ENCODE results near the gene CMIP.
"Not testable (repeated sequence)": the region's sequence is repeated elsewhere in the genome, so short reads cannot be mapped to it uniquely, and the experiment has no call there.

Gene CMIP

DNA sequence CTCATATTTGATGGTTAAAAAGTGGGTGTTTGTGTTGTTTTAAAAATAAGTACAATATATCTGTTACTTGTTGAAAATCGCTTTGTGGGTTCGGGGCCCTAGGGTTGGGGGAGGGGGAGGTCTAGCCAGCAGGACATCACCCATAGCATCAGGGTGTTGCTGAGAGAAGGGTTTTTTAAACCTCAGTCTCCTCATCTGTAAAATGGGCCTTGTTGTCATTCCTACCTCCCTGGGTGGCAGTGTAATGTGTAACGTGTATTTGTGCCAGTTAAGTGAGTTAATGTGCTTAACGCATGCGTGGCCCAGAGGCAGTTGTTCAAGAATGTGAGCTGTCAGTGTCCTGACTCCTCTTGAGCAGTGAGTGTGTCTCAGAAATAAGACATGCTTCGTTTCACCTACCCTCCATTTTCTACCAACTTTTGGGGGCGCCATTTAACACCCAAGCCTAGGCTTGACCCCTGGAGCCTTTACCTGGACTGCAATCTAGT, 129.0 kb downstream of the CMIP start:
- Mint-ChIP-seq H3K36me3 (ENCODE audit: low read depth) (no peaks in the 10 kb centered on the region), H3K4me3 (no peak overlapping the region), H3K4me1 (ENCODE audit: low read depth) (no peaks in the 10 kb centered on the region), H3K9me3 (no peaks in the 10 kb centered on the region), H3K27me3 (ENCODE audit: low read depth) (no peaks in the 10 kb centered on the region), H3K27ac (no peak overlapping the region)
- DNase-seq (ENCODE audit: low spot score) = no peak

DNA sequence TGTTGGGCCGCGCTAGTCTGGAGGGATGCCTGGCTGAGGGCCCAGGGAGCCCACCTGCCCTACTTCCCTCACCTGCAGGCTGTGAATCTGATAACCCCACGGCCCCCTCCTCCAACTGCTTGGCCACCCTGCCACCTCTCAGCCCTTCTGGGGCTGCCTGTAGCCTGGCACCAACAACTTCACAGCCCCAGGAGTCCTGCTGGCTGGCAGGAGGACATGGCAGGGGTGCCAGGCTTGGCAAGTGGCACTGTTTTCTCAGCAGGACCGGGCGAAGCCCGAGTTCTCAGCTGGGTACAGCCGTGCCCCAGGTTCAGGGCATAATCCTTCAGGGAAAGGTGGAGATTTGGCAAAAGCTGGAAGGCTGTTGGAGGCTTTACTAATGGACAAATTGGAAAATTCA, 129.6 kb downstream of the CMIP start:
- Mint-ChIP-seq H3K27ac (no peak overlapping the region), H3K4me3 (no peak overlapping the region), H3K4me1 (ENCODE audit: low read depth) (no peaks in the 10 kb centered on the region), H3K36me3 (ENCODE audit: low read depth) (no peaks in the 10 kb centered on the region), H3K9me3 (no peaks in the 10 kb centered on the region), H3K27me3 (ENCODE audit: low read depth) (no peaks in the 10 kb centered on the region)
- DNase-seq (ENCODE audit: low spot score) = no peak

DNA sequence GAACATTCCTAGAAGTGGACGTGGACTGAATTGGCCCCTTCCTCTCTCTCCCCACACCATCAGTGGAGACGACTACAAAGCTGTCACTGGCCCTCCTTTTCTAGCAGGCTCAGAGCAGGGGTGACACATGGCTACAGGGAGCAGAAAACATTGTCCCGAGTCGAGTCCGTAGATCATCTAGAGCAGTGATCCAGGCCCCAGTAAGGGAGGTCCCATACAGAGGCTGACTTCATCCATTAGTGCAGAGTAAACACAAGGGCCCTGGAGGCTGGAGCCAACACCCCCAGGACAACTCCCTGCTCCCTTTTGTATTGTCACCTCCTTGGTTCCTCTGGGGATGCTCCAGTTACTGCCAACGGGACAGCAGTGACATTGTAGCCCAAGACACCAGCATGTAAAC, 130.7 kb downstream of the CMIP start:
- no peaks in the 10 kb centered on the region for H3K9me3 Mint-ChIP-seq
- H3K36me3 Mint-ChIP-seq (ENCODE audit: low read depth) = no peaks in the 10 kb centered on the region
- no peak overlapping the region for H3K4me3 Mint-ChIP-seq
- no peak overlapping the region for H3K27ac Mint-ChIP-seq
- H3K27me3 Mint-ChIP-seq (ENCODE audit: low read depth) = no peaks in the 10 kb centered on the region
- DNase-seq (ENCODE audit: low spot score) = no peak
- no peaks in the 10 kb centered on the region for H3K4me1 Mint-ChIP-seq (ENCODE audit: low read depth)

DNA sequence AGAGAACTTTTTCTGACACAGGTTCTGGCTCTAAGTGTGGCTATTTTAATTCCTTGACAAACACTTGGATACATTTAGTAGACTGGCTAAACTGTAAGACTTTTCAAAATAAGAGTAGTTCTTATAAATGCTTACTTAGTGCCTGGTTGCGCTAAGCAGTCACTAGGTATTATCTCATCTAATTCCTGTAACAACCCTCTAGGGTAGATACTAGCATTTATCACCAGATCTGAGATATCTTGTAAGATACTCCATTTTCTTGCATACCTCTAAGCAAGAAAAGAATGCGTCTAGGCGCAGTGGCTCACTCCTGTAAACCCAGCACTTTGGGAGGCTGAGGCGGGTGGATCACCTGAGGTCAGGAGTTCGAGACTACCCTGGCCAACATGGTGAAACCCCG, 131.2 kb downstream of the CMIP start:
- Mint-ChIP-seq H3K27me3 (ENCODE audit: low read depth) (no peaks in the 10 kb centered on the region), H3K27ac (no peak overlapping the region), H3K9me3 (no peaks in the 10 kb centered on the region), H3K36me3 (ENCODE audit: low read depth) (no peaks in the 10 kb centered on the region), H3K4me3 (no peak overlapping the region), H3K4me1 (ENCODE audit: low read depth) (no peaks in the 10 kb centered on the region)
- no peak for DNase-seq (ENCODE audit: low spot score)

DNA sequence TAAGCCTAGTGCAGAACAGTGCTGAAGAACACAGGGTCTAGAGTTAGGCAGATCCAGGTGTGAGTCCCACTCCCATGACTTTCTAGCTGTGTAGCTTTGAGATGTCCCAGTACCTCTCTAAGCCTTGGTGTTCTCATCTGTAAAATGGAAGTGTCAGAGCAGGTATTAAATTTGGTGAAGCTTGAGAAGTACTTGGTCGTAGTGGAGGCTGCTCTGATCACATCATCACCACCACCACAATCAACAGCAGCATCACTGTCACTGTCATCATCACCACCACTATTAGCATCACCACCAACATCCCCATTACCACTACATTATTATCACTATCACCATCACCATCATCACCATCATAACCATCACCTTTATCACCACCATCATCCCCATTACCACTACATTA, 132.1 kb downstream of the CMIP start:
- H3K4me3 Mint-ChIP-seq = no peak overlapping the region
- H3K4me1 Mint-ChIP-seq (ENCODE audit: low read depth) = no peaks in the 10 kb centered on the region
- H3K27ac Mint-ChIP-seq = no peak overlapping the region
- no peak for DNase-seq (ENCODE audit: low spot score)
- no peaks in the 10 kb centered on the region for H3K27me3 Mint-ChIP-seq (ENCODE audit: low read depth)
- H3K36me3 Mint-ChIP-seq (ENCODE audit: low read depth) = no peaks in the 10 kb centered on the region
- H3K9me3 Mint-ChIP-seq = no peaks in the 10 kb centered on the region

DNA sequence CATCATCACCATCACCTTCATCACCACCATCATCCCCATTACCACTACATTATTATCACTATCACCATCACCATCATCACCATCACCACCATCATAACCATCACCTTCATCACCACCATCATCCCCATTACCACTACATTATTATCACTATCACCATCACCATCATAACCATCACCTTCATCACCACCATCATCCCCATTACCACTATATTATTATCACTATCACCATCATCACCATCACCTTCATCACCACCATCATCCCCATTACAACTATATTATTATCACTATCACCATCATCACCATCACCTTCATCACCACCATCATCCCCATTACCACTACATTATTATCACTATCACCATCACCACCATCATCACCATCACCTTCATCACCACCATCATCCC, 132.7 kb downstream of the CMIP start:
- not testable (repeated sequence) for H3K9me3 Mint-ChIP-seq; H3K4me3 Mint-ChIP-seq; DNase-seq (ENCODE audit: low spot score); H3K36me3 Mint-ChIP-seq (ENCODE audit: low read depth); H3K27ac Mint-ChIP-seq; H3K27me3 Mint-ChIP-seq (ENCODE audit: low read depth); H3K4me1 Mint-ChIP-seq (ENCODE audit: low read depth)

DNA sequence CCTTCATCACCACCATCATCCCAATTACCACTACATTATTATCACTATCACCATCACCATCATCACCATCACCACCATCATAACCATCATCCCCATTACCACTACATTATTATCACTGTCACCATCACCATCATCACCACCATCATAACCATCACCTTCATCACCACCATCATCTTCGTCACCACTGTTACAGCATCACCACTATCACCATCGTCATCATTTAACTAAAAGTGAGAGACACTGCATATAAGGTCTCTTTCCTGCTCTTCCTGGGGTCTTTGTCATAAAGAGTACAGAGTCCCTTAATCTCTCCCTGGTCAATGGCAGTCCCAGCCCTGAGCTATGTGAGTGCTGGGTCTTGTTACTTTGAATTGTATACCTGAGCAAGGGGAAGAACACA, 133.5 kb downstream of the CMIP start:
- no peaks in the 10 kb centered on the region for H3K9me3 Mint-ChIP-seq
- no peak overlapping the region for H3K4me3 Mint-ChIP-seq
- H3K4me1 Mint-ChIP-seq (ENCODE audit: low read depth) = no peaks in the 10 kb centered on the region
- no peaks in the 10 kb centered on the region for H3K36me3 Mint-ChIP-seq (ENCODE audit: low read depth)
- H3K27ac Mint-ChIP-seq = no peak overlapping the region
- no peaks in the 10 kb centered on the region for H3K27me3 Mint-ChIP-seq (ENCODE audit: low read depth)
- DNase-seq (ENCODE audit: low spot score) = no peak

DNA sequence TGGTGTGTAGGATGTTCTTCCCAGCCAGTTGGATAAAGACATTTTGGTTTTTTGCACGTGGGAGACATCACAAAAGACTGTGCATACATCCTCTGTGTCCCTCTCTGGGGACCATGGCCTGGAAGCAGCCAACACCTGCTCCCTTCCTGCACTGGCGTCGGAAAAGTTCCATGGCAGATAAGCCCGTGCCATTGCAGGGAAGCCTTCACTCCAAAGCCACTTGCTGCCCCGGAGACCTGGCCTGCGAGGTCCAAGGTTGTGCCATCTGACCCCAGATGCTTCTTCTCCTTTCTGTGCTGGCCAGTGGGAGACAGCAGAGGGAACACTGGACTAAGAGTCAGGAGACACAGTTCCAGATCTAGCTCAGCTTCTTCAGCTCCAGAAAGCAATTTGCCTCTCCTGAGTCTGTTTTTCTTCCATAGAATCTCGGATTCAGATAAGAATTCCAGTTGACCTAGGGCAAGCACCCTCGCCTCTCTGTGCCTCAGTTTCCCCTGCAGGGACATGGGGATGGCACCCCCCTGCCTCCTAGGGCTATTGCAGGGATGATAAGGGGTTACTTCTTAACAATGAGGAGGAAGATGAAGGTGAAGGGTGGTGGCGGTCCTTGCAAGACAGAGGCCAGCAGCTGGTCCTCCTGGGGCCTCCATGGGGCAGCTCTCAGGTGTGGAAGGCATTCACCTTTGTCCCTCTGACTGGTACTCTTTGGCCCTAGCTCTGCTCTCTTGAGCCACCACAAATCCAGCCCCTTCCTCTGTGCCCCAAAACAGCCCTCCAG, 134.2 kb downstream of the CMIP start:
- no peaks in the 10 kb centered on the region for H3K4me1 Mint-ChIP-seq (ENCODE audit: low read depth)
- no peak overlapping the region for H3K4me3 Mint-ChIP-seq
- H3K9me3 Mint-ChIP-seq = no peaks in the 10 kb centered on the region
- H3K36me3 Mint-ChIP-seq (ENCODE audit: low read depth) = no peaks in the 10 kb centered on the region
- H3K27ac Mint-ChIP-seq = no peak overlapping the region
- no peak for DNase-seq (ENCODE audit: low spot score)
- no peaks in the 10 kb centered on the region for H3K27me3 Mint-ChIP-seq (ENCODE audit: low read depth)

DNA sequence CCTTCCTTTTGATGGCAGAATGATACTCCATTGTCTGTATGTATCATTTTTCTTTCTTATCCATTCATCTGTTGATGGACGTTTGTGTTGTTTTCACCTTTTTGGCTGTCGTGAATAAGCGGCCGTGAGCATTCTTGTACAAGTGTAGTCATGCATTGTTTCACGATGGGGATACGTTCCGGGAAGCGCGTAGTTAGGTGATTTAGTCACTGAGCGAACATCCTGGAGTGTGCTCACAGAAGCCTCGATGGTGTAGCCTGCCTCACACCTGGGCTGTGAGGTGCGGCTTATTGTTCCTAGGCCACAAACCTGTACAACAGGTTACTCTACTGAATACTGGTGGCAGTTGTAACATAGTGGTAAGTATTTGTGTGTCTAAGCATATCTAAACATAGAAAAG, 136.5 kb downstream of the CMIP start:
- no peaks in the 10 kb centered on the region for H3K27me3 Mint-ChIP-seq (ENCODE audit: low read depth)
- H3K36me3 Mint-ChIP-seq (ENCODE audit: low read depth) = no peaks in the 10 kb centered on the region
- H3K4me3 Mint-ChIP-seq = no peak overlapping the region
- H3K9me3 Mint-ChIP-seq = no peaks in the 10 kb centered on the region
- H3K4me1 Mint-ChIP-seq (ENCODE audit: low read depth) = no peaks in the 10 kb centered on the region
- DNase-seq (ENCODE audit: low spot score) = no peak
- no peak overlapping the region for H3K27ac Mint-ChIP-seq

DNA sequence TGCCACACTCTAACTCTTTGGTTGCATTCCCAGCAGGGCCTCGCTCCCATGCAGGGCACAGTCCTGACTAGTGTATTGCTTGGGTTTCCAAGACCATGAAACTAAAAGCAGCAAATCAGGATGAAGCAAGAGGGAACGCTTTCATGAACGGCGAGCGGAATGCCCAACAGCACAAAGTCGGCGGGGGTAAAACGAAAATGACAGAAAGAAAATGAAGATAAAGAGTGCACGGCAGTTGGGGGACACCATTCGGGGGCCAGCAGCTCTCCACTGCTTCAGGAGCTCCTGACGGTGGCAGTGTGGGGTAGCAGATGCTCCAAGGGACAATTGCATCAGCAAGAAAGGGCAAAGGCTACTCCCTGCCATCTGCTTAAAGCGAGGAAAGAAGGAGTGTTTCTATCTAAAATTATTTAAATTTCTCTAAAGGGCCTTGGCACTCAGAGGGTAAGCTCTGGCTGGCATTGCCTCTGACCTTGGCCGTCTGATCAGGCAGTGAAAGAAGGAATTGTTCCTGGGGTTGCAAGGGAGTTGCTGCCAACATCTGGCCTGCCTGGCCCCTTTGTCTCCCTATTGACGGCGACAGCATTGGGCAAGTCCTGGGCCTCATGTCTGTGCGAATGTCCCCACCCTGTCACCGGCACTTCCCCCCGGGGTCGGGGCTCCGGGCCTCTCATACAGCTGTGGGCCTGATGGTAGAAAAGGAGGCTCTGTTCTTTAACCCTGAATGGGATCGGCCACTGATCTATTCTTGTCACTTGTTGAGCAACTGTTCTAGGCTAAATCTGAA, 138.2 kb downstream of the CMIP start:
- DNase-seq (ENCODE audit: low spot score) = no peak
- no peak overlapping the region for H3K27ac Mint-ChIP-seq
- H3K9me3 Mint-ChIP-seq = no peaks in the 10 kb centered on the region
- H3K4me1 Mint-ChIP-seq (ENCODE audit: low read depth) = peaks cover 2% of the 10 kb centered on the region
- no peak overlapping the region for H3K4me3 Mint-ChIP-seq
- no peaks in the 10 kb centered on the region for H3K36me3 Mint-ChIP-seq (ENCODE audit: low read depth)
- no peaks in the 10 kb centered on the region for H3K27me3 Mint-ChIP-seq (ENCODE audit: low read depth)

DNA sequence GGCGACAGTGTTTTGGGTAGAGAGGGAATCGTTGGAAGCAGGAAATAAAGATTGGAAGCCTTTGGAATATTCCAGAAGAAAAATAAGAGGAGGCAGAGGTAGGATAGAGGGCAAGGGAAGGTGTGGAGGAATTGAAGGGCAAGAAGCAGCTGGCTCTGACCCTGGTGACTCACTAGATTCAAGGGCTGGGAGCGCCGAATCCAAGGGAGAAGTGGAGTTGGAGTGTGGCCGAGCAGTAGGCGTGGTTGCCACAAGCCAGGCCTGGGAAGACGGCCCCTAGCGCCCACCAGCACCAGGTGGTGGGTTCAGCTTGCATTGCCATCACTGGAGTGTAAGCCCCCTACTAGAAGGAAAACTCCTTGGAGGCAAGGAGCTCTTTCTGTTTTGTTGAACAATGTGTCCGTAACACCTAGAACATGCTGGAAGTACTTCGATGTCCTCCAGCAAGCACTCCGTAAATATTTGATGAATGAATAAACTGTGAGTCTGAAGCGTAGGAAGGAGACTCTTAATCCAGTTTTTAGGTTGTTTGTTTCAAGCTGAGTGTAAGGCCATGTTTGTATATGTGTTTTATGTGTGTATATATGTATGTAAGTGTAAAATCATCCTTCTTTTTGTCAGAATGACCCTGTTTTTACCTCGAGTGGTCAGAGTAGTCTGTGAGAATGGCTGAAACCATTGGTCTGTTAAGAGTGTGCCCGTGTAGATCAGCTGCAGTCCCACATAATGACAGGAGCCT, 139.5 kb downstream of the CMIP start:
- no peaks in the 10 kb centered on the region for H3K27me3 Mint-ChIP-seq (ENCODE audit: low read depth)
- no peak overlapping the region for H3K4me3 Mint-ChIP-seq
- DNase-seq (ENCODE audit: low spot score) = no peak
- H3K4me1 Mint-ChIP-seq (ENCODE audit: low read depth) = peaks cover 12% of the 10 kb centered on the region
- H3K36me3 Mint-ChIP-seq (ENCODE audit: low read depth) = peaks cover 4% of the 10 kb centered on the region
- H3K9me3 Mint-ChIP-seq = no peaks in the 10 kb centered on the region
- H3K27ac Mint-ChIP-seq = no peak overlapping the region

DNA sequence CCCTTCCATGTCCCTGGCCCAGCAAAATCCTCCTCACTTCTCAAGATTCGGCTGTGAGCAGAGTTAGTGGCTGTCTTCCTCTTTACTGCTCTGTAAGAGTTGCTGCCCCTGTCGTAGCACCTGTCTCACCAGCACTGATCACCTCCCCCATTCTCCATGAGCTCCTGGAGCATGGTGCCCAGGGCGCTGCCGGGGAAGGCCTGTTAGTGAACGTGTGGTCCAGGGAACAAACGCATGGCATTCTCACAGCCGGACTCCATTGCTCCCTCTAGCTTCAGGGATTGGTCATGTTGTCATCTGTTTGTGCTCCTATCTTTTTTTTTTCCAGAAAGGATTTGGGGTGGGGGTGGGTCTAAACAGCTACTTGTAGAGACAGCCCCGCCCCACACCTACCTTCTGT, 141.2 kb downstream of the CMIP start:
- Mint-ChIP-seq H3K9me3 (no peaks in the 10 kb centered on the region), H3K4me3 (no peak overlapping the region), H3K27ac (no peak overlapping the region), H3K27me3 (ENCODE audit: low read depth) (no peaks in the 10 kb centered on the region), H3K36me3 (ENCODE audit: low read depth) (peaks cover 4% of the 10 kb centered on the region), H3K4me1 (ENCODE audit: low read depth) (peaks cover 12% of the 10 kb centered on the region)
- no peak for DNase-seq (ENCODE audit: low spot score)

DNA sequence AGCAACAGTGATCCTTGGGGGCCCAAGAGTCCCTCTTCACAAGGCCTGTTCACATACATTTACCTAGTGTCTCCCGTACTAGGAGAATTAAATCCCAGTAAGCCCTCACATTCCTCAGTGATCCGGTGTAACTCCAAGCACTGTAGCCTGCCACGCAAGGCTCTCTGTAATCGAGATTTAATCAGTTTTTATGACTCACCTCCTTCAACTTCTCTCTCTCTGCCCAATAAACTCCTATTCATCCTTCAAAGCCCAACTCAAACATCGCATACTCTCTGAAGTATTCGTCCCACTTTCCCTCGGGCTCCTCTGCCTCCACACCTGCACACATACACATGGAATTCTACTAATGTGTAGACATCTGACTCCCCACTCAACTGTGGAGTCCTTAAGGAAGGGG, 141.8 kb downstream of the CMIP start:
- DNase-seq (ENCODE audit: low spot score) = no peak
- Mint-ChIP-seq H3K4me3 (no peak overlapping the region), H3K4me1 (ENCODE audit: low read depth) (peaks cover 13% of the 10 kb centered on the region), H3K9me3 (no peaks in the 10 kb centered on the region), H3K27me3 (ENCODE audit: low read depth) (no peaks in the 10 kb centered on the region), H3K36me3 (ENCODE audit: low read depth) (peaks cover 4% of the 10 kb centered on the region), H3K27ac (no peak overlapping the region)

DNA sequence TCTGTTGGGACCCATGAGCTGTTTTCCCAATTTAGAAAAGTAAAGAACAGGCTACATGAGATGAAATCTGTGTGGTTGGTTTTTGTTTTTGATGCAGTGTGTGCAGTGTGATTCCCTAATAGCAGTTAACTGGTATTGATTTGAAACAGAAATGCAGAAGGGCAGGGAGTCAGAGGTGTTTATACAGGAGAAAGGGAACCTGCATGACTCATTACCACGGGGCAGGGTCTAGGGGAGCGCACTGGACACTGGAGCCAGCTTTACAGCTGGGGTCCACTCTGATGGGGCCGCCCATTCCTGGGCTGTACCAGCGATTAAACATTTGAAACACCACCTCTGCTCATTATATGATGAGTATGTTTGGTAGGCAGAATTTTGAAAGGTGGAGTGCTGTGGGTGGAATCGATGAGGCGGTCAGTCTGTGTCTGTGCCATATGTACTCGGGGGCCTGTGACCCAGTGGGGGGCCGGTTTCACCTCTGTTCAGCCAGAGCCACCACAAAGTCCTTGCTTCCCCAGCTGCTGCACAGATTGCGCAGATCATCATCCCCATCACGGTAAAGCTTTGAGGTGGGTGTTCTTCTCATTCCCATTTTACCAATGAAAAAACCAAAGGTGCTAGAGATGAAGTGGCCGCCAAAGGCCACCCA, 142.5 kb downstream of the CMIP start:
- Mint-ChIP-seq H3K4me1 (ENCODE audit: low read depth) (peaks cover 13% of the 10 kb centered on the region), H3K36me3 (ENCODE audit: low read depth) (peaks cover 4% of the 10 kb centered on the region), H3K27me3 (ENCODE audit: low read depth) (no peaks in the 10 kb centered on the region), H3K9me3 (no peaks in the 10 kb centered on the region), H3K27ac (no peak overlapping the region), H3K4me3 (no peak overlapping the region)
- DNase-seq (ENCODE audit: low spot score) = no peak

Data from T-helper 2 cell treated with Interferon-gamma antibody and Interleukin-4, amounts not matched to agents 5 μg/mL and 100 μg/mL, for 36 hours (primary cell).